HEK293 (cell line): Measurements from ENCODE around the gene TMEM167B.

Experiments used
- CTCF ChIA-PET: fragments of 350-600 bp; formaldehyde crosslinking; extraction: SDS; loops from one replicate; lab custom pipeline; 2021; ENCODE audit warnings: antibody characterized with exemption; lab: Yijun Ruan, JAX
- POLR2A ChIA-PET: fragments of 300-600 bp; formaldehyde crosslinking; extraction: SDS; loops from one replicate; lab custom pipeline; 2020; ENCODE audit warnings: antibody characterized with exemption, inconsistent platforms; lab: Yijun Ruan, JAX
- H3K27ac ChIP-seq: fragments of 200-500 bp; sonication (Bioruptor generic); 2 replicates; pipeline ENCODE4 v1.5.1; 2014; ENCODE audit warnings: low read depth, low read length, control low read depth, inconsistent platforms; ENCODE audit errors: extremely low read depth
- H3K36me3 ChIP-seq, 2 experiments: fragments of 200-500 bp in 1 of 2; sonication (Bioruptor generic) in 1 of 2; 1 replicate in 1 of 2; 2 replicates in 1 of 2; pipeline ENCODE4 v1.5.1; 2014 to 2017; ENCODE audit warnings: inconsistent platforms in 2 of 2, low read length in 2 of 2; ENCODE audit not compliant: control insufficient read depth in 2 of 2, insufficient read depth in 1 of 2
- H3K4me1 ChIP-seq: fragments of 200-500 bp; sonication (Bioruptor generic); 2 replicates; pipeline ENCODE4 v1.5.1; 2014; ENCODE audit warnings: mild to moderate bottlenecking, low read length, inconsistent platforms; ENCODE audit not compliant: control insufficient read depth, insufficient read depth
- H3K4me3 ChIP-seq: 2 replicates; pipeline ENCODE4 v1.5.1; 2011; ENCODE audit warnings: low read depth, mild to moderate bottlenecking, control low read depth, low read length, moderate library complexity
- H3K9me3 ChIP-seq: fragments of 200-500 bp; sonication (Bioruptor generic); 2 replicates; pipeline ENCODE4 v1.5.1; 2014; ENCODE audit warnings: low read depth, low read length, inconsistent platforms; ENCODE audit not compliant: control insufficient read depth, insufficient read depth
- GLI4 ChIP-seq: fragments of 450-650 bp; formaldehyde crosslinking; IDR thresholded peaks from 2 replicates; pipeline ENCODE4 v1.5.1; 2016; ENCODE audit warnings: missing biosample characterization, missing genetic modification characterization
- MYNN ChIP-seq: fragments of 450-650 bp; formaldehyde crosslinking; IDR thresholded peaks from 2 replicates; pipeline ENCODE4 v1.5.1; 2016; ENCODE audit warnings: missing biosample characterization, missing genetic modification characterization, borderline replicate concordance
- WT1 ChIP-seq: fragments of 450-650 bp; formaldehyde crosslinking; IDR thresholded peaks from 2 replicates; pipeline ENCODE4 v1.5.1; 2016; ENCODE audit warnings: missing biosample characterization, missing genetic modification characterization
- YY1 ChIP-seq: fragments of 450-650 bp; formaldehyde crosslinking; IDR thresholded peaks from 2 replicates; pipeline ENCODE4 v1.5.1; 2018; ENCODE audit warnings: missing biosample characterization, missing genetic modification characterization
- ZBTB20 ChIP-seq: fragments of 450-650 bp; formaldehyde crosslinking; IDR thresholded peaks from 2 replicates; pipeline ENCODE4 v1.5.1; 2016; ENCODE audit warnings: missing biosample characterization, missing genetic modification characterization
- ZIC2 ChIP-seq: fragments of 450-650 bp; formaldehyde crosslinking; IDR thresholded peaks from 2 replicates; pipeline ENCODE4 v1.5.1; 2016; ENCODE audit warnings: missing biosample characterization, missing genetic modification characterization
- ZNF10 ChIP-seq: fragments of 450-650 bp; formaldehyde crosslinking; IDR thresholded peaks from 2 replicates; pipeline ENCODE4 v1.5.1; 2017; ENCODE audit warnings: missing biosample characterization, missing genetic modification characterization
- ZNF121 ChIP-seq: fragments of 450-650 bp; formaldehyde crosslinking; IDR thresholded peaks from 2 replicates; pipeline ENCODE4 v1.5.1; 2016; ENCODE audit warnings: missing biosample characterization, missing genetic modification characterization
- ZNF24 ChIP-seq: fragments of 450-650 bp; formaldehyde crosslinking; IDR thresholded peaks from 2 replicates; pipeline ENCODE4 v1.5.1; 2016; ENCODE audit warnings: missing biosample characterization, missing genetic modification characterization
- ZNF366 ChIP-seq: fragments of 450-650 bp; formaldehyde crosslinking; conservative IDR thresholded peaks from 2 replicates; pipeline ENCODE4 v1.5.1; 2016; ENCODE audit warnings: missing biosample characterization, missing genetic modification characterization
- ZNF560 ChIP-seq: fragments of 450-650 bp; formaldehyde crosslinking; IDR thresholded peaks from 2 replicates; pipeline ENCODE4 v1.5.1; 2017; ENCODE audit warnings: missing biosample characterization, missing genetic modification characterization, borderline replicate concordance
- ZNF654 ChIP-seq: fragments of 450-650 bp; formaldehyde crosslinking; IDR thresholded peaks from 2 replicates; pipeline ENCODE4 v1.5.1; 2016; ENCODE audit warnings: low read depth, missing biosample characterization, missing genetic modification characterization
- ZNF843 ChIP-seq: fragments of 450-650 bp; formaldehyde crosslinking; IDR thresholded peaks from 2 replicates; pipeline ENCODE4 v1.5.1; 2016; ENCODE audit warnings: missing biosample characterization, missing genetic modification characterization
- TF ChIP-seq, protein P1 (sequence below): IDR thresholded peaks from 2 replicates; pipeline ENCODE4 v1.6.1; 2011; ENCODE audit warnings: mild to moderate bottlenecking, low read depth, low read length, borderline replicate concordance
- TF ChIP-seq, protein P2 (sequence below): fragments of 450-650 bp; formaldehyde crosslinking; IDR thresholded peaks from 2 replicates; pipeline ENCODE4 v1.5.1; 2016; ENCODE audit warnings: missing biosample characterization, missing genetic modification characterization
- TF ChIP-seq, protein P3 (sequence below): fragments of 450-650 bp; formaldehyde crosslinking; IDR thresholded peaks from 2 replicates; pipeline ENCODE4 v1.5.1; 2016; ENCODE audit warnings: missing biosample characterization, missing genetic modification characterization
- TF ChIP-seq, protein P4 (sequence below): fragments of 450-650 bp; formaldehyde crosslinking; IDR thresholded peaks from 2 replicates; pipeline ENCODE4 v1.5.1; 2016; ENCODE audit warnings: missing biosample characterization, missing genetic modification characterization

Gene TMEM167B

DNA sequence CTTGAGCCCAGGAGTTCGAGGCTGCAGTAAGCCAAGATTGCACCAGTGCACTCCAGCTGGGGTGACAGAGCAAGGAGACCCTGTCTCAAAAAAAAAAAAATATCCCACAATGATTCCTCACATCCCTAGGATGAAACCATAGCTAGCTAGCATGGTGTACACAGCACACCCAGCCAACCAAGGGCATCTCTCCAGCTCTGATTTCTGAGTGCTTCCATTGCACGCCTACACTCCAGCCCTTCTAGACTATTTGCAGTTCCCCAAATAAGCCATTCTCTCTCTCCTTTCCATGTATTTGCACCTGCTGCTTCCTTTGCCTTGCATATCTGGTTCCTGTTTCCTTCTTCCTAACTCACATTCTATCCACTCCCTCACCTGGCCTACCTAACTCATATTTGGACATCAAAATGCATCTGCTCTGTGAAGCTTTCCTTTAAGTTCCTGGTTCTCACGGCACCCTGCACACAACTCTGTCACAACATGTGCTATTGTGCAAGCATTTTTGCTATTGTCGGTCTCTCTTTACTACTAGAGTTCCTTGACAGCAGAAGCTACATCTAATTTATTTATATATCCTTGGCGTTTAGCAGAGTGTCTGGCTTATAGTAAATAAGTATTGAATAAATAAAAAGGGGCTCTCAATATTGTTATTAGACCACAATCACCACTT, 21.0 kb downstream of the TMEM167B start:
- H3K27ac ChIP-seq, result no peak overlapping the region
- no peaks in the 10 kb centered on the region for H3K9me3 ChIP-seq
- no peak overlapping the region for H3K4me3 ChIP-seq
- ChIA-PET CTCF (interaction anchor here (0.6 to 3.6 kb wide), 13 partner anchors 9 to 1018 kb away, joined by 3 to 44 read pairs (median 4); partner anchors contain the start of gene SARS1), POLR2A (interaction anchor here (0.7 to 4.2 kb wide), 2 partner anchors 9 to 11 kb away, joined by 4 to 50 read pairs; no protein-coding TSS in a partner anchor)
- H3K4me1 ChIP-seq, result no peaks in the 10 kb centered on the region
- TF ChIP-seq ZBTB20 (no peak), ZNF843 (tag by site-specific recombination) (no peak), ZIC2 (no peak), ZNF10 (tag by site-specific recombination) (no peak), ZNF24 (tag by site-specific recombination) (no peak), ZNF121 (tag by site-specific recombination) (no peak), GLI4 (tag by site-specific recombination) (no peak), WT1 (no peak), YY1 (no peak), ZNF560 (tag by site-specific recombination) (no peak), MYNN (tag by site-specific recombination) (no peak)
- TF ChIP-seq, protein P1, sequence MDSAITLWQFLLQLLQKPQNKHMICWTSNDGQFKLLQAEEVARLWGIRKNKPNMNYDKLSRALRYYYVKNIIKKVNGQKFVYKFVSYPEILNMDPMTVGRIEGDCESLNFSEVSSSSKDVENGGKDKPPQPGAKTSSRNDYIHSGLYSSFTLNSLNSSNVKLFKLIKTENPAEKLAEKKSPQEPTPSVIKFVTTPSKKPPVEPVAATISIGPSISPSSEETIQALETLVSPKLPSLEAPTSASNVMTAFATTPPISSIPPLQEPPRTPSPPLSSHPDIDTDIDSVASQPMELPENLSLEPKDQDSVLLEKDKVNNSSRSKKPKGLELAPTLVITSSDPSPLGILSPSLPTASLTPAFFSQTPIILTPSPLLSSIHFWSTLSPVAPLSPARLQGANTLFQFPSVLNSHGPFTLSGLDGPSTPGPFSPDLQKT, result no peak
- TF ChIP-seq, protein P2, sequence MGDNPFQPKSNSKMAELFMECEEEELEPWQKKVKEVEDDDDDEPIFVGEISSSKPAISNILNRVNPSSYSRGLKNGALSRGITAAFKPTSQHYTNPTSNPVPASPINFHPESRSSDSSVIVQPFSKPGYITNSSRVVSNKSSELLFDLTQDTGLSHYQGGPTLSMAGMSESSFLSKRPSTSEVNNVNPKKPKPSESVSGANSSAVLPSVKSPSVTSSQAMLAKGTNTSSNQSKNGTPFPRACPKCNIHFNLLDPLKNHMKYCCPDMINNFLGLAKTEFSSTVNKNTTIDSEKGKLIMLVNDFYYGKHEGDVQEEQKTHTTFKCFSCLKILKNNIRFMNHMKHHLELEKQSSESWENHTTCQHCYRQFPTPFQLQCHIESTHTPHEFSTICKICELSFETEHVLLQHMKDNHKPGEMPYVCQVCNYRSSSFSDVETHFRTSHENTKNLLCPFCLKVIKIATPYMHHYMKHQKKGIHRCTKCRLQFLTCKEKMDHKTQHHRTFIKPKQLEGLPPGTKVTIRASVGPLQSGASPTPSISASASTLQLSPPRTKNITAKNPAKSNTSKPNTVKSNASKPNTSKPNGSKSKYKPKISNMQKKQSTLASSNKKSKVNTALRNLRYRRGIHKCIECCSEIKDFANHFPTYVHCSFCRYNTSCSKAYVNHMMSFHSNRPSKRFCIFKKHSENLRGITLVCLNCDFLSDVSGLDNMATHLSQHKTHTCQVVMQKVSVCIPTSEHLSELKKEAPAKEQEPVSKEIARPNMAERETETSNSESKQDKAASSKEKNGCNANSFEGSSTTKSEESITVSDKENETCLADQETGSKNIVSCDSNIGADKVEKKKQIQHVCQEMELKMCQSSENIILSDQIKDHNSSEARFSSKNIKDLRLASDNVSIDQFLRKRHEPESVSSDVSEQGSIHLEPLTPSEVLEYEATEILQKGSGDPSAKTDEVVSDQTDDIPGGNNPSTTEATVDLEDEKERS (tag by site-specific recombination), result no peak
- TF ChIP-seq, protein P3, sequence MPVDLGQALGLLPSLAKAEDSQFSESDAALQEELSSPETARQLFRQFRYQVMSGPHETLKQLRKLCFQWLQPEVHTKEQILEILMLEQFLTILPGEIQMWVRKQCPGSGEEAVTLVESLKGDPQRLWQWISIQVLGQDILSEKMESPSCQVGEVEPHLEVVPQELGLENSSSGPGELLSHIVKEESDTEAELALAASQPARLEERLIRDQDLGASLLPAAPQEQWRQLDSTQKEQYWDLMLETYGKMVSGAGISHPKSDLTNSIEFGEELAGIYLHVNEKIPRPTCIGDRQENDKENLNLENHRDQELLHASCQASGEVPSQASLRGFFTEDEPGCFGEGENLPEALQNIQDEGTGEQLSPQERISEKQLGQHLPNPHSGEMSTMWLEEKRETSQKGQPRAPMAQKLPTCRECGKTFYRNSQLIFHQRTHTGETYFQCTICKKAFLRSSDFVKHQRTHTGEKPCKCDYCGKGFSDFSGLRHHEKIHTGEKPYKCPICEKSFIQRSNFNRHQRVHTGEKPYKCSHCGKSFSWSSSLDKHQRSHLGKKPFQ, result no peak
- TF ChIP-seq, all 188 proteins: peak for 0
- H3K36me3 ChIP-seq, result no peaks in the 10 kb centered on the region

DNA sequence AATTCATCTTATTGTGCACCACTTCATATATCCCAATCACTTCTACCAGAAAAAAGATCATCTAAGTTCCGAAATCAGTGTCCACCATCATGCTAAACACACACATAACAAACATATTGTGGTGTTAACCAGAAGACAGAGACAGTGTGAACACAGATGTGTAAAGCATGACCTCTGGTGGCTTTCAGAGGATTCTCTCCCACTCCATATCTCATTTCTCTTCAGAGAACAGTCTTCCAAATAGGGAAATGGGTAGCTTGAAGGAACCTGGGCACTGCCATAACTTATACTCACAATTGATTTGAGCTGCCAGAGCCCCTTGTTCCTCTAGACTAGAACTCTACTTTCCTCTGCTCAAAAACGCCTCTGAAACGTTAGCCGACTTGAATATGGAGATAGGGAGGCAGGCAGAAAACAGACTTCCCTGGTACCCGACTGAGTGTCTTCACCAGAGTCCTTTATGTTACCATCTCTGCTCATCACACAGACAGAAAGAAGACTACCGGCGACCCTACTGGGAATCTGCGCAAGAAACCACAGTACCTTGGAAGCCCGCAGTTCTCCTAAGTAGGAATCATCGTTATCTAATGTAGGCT, 21.6 kb downstream of the TMEM167B start:
- Histone ChIP-seq H3K27ac (no peak overlapping the region), H3K4me3 (no peak overlapping the region), H3K36me3 (no peaks in the 10 kb centered on the region), H3K4me1 (no peaks in the 10 kb centered on the region), H3K9me3 (no peaks in the 10 kb centered on the region)
- ChIA-PET POLR2A (interaction anchor here (0.7 to 4.2 kb wide), 2 partner anchors 9 to 12 kb away, joined by 4 to 50 read pairs; no protein-coding TSS in a partner anchor), CTCF (interaction anchor here (0.6 to 3.6 kb wide), 20 partner anchors 9 to 420 kb away, joined by 3 to 44 read pairs (median 4); partner anchors contain the start of gene SARS1)
- TF ChIP-seq ZNF366 (tag by site-specific recombination) (no peak), ZNF654 (peak; percentile 46)
- TF ChIP-seq, protein P4, sequence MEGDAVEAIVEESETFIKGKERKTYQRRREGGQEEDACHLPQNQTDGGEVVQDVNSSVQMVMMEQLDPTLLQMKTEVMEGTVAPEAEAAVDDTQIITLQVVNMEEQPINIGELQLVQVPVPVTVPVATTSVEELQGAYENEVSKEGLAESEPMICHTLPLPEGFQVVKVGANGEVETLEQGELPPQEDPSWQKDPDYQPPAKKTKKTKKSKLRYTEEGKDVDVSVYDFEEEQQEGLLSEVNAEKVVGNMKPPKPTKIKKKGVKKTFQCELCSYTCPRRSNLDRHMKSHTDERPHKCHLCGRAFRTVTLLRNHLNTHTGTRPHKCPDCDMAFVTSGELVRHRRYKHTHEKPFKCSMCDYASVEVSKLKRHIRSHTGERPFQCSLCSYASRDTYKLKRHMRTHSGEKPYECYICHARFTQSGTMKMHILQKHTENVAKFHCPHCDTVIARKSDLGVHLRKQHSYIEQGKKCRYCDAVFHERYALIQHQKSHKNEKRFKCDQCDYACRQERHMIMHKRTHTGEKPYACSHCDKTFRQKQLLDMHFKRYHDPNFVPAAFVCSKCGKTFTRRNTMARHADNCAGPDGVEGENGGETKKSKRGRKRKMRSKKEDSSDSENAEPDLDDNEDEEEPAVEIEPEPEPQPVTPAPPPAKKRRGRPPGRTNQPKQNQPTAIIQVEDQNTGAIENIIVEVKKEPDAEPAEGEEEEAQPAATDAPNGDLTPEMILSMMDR (tag by site-specific recombination), result peak; percentile 53
